ENCODE data around the gene TXNRD2.

DNA sequence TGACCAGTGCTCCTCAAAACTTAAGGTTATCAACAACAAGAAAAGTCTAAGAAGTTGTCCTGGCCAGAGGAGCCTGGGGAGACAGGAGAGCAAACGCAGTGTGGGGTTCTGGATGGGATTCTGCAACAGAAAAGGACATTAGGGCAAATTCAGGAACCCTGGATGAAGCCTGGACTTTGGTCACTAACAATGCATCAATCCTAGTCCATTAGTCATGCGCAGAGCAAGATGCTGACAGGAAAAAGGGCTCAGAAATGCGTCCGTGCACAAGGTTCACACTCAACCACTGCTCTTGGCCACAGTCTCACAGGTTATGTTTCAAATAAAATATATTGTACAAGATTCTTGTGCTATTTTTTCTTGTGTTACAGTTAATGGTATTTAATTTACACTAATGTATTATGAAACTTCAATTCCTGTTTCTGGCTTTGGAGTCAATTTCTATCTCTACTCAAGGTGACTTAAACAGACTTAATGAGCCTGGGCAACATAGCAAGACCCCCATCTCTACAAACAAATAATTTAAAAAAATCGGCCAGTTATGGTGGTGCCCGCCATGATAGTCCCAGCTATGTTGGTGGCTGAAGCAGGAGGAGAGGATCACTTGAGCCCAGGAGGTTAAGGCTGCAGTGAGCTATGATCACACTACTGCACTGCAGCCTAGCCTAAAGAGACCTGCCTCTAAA, 100.5 kb downstream of the TXNRD2 start:
- TF ChIP-seq CTCF (IDR thresholded peaks at IDR 0.05) (no peak), EZH2 (IDR thresholded peaks at IDR 0.05) (no peak)
